Activated CD4-positive, alpha-beta T cell treated with anti-CD3 and anti-CD28 coated beads for 4 hours (primary cell): ENCODE data around the gene MRPS5.

Source experiments
- DNase-seq, 2 donors: peaks; one replicate each; pipeline ENCODE4 v3.0.0-alpha.2; 2020

Gene MRPS5

GRCh38 chr2:95087379-95087778, 34.2 kb downstream of the MRPS5 start:
- DNase-seq: no peak

DNA sequence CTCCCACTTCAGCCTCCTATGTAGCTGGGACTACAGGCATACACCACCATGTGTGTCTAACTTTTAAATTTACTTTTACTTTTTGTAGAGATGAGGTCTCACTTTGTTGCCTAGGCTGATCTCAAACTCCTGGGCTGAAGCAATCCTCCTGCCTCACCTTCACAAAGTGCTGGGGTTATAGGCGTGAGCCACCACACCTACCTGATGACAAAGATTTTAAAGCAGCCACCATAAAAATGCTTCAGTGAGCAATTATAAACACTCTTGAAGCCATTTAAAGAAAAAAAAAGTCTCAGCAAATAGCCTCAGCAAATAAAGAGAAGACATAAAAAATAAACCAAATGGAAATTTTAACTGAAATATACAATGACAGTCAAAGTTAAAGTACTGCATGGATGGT, 35.6 kb downstream of the MRPS5 start:
- no peak for DNase-seq

GRCh38 chr2:95082477-95082876, 39.1 kb downstream of the MRPS5 start:
- no peak for DNase-seq

DNA sequence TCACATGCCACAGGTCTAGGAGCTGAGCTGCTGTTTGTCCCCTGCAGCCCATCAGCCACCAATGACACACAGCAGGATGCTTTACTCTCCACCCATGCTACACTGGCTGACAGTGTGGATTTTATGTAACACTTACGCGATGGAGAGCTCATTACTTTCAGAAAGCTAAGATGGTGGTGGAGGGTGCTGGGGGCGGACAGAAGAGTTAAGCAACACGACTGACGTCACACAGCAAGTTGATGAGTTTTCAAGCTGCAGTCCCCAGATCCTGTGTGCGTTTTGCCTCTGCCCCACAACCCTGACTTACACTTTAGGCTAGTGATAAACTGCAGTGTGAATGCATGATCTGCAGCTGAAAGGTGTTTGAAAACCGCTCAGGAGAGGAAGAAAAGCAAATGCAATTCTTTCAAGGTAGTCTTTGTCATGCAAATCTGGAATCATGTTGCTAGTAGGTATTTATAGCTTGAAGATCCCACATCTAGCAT, 42.4 kb downstream of the MRPS5 start:
- DNase-seq: no peak

DNA sequence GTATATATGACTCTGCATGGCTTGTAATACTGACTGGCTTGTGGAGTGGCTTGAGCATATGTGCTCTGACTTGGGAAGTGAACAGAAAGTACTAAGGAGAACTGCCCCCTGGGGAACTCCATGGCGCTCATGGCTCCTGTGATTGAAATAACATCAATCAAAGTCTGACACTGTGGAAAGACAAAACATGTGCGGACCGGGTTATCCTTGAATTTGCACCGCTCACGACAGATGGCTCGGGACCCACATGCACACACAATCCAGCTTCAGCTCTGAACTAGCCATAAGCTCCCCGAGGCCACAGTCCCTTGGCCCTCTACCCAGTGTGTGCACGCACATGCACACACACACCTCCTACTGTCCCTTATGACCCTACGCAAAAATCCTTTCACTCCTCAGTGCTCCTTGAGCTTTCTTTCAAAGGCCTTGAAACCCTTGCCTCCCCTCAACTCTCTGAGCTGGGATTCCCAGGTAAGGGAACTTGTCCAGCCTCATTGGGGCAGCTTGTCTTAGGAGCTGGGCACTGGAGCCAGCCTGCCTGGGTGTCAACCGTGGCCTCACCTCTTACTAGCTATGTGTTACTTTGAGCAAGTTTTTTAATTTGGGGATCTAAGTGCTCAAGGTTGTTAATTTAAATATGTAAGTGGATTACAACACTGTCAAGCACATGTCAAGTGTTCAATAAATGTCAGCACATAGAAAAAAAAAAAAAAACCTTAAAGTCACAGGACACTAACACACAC, 43.6 kb downstream of the MRPS5 start:
- DNase-seq: no peak

- no peak for DNase-seq
These were observed 44.1 kb downstream of the MRPS5 start for GRCh38 chr2:95077530-95077825.

DNA sequence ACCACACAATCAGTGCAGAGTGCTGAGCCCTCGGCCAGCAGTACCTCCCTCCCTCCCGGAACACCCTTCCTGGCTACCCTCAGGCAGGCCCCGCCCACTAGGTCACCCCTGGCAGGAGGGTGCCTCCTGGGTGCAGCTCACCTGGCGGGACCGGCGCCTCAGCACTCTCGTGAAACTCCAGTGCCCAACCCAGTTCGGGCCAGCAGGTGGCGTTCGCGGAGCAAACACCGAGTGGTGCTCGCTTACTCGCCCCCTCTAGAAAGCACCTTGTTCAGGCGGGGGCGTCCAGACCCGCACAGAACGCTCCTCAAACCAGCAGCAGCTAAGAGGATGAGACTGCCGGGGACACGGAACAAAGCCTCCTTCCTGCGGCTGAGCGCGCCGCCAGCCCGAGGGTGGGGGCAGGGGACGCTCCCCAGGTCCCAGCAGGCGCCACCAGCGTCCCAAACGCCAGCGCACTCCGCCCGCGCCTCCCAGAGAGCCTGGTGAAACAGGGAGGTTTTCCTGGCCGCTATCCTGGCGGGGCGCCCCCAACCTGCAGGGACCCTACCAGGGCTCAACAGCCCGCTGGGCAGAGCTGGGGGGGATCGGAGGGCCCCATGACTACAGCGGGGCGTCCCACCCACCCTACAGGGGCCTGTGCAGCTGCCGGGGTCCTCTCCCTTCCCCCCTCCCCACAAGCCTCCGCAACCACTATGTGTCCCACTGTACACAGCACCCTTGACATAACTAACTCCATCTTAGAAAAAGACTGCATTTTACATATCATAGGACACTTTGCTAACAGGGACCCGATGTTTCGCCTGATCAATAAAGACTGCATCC, 44.7 kb downstream of the MRPS5 start:
- DNase-seq: peak; percentile 88 to 93

- DNase-seq: no peak
These were observed 46.0 kb downstream of the MRPS5 start for GRCh38 chr2:95075440-95076132.

DNA sequence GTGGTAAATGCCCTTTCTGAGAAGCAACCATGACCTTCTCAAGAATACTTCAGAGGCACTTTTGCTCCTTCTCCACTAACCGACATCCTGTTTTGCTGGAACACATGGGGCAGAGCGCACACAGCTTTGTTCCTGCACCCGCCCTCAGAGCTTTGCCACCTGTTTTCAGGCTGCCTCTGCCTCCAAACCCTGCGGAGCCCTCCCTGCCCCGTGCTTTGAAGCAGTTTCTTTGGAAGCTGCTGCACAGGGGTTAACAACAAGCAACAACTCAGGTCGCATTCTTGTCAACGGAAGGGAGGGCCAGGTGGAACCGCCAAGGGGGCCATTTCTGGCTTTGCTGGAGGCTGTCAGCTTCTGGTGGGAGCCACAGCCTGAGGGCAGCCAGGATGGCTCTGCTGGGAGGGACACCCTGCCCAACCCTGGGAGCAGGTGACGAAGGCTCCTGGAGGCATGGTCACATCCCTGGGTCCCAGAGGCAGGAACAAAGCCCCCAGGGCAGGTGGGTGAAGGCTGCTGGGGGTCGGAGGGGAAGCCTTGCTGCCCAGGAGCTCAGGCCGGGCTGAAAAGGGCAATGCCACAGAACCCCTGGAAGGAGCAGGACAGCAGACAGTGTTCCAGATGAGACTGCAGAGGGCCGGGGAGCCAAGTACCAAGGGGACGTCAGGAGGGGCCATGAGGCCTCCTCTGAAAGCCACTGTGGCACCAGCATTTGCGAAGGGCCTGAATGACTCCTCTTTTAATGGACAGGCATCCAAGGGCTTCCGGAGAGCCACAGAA, 46.8 kb downstream of the MRPS5 start:
- peak; percentile 67 for DNase-seq

GRCh38 chr2:95073856-95074662, 47.5 kb downstream of the MRPS5 start:
- no peak for DNase-seq

DNA sequence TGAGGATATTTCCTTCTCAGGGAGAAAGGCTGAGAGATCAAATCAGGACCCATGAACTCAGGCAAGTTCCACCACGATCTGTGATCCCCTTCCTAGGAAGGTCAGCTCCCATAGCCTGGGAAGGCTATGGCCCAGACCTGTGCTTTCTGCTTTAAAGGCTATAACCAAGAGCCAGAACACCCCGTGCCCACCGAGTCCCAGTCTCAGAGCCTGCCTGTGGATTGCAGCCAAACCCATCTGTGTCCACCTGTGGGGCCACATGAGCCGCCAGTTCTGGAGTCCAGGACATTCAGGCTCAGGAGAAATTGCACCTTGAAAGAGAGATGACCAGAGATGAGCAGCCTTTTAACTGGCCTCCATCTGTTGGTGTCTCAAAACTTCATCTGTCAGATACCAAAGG, 49.2 kb downstream of the MRPS5 start:
- DNase-seq: no peak

GRCh38 chr2:95071856-95072255, 49.8 kb downstream of the MRPS5 start:
- no peak for DNase-seq

GRCh38 chr2:95069465-95069864, 52.1 kb downstream of the MRPS5 start:
- DNase-seq: no peak

- no peak for DNase-seq
These were observed 53.4 kb downstream of the MRPS5 start for GRCh38 chr2:95068256-95068655.

- no peak for DNase-seq
These were observed 58.3 kb downstream of the MRPS5 start for GRCh38 chr2:95063086-95063958.

DNA sequence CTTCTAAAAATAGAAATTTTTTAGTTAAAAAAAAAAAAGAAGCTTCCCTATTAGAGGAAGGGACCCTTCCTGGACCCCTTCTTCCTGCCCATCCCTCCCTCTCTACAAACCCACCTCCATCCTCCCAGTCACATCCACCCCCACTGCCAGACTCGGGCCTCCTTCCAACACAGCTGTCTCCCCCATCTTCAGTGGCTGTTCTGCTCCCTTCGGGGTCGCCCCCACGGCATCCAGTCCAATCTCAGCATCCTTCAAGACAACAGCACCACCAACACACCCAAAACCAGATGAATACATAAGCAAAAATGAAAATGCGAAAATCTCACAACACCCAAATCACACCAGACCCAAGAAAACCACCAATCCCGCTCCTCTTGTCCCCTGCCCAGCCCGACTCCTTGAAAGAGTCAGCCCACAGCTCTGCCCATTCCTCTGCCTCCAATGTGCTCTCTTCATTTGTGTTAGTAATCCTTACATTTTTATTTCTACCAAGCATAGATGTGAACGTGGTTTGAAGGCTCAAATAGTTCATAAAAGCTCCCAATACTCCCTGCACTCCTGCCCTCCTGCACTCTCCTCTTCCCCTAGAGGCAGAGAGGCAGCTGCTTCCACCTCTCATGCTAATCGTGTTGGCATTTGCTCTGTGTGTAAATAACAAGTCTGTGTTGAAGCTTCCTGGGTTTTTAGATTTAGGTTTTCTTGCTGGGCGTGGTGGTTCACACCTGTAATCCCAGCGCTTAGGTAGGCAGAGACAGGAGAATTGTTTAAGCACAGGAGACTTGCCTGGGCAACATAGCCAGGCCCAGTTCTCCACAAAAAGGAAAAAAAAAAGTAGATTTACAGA, 59.1 kb downstream of the MRPS5 start:
- no peak for DNase-seq

DNA sequence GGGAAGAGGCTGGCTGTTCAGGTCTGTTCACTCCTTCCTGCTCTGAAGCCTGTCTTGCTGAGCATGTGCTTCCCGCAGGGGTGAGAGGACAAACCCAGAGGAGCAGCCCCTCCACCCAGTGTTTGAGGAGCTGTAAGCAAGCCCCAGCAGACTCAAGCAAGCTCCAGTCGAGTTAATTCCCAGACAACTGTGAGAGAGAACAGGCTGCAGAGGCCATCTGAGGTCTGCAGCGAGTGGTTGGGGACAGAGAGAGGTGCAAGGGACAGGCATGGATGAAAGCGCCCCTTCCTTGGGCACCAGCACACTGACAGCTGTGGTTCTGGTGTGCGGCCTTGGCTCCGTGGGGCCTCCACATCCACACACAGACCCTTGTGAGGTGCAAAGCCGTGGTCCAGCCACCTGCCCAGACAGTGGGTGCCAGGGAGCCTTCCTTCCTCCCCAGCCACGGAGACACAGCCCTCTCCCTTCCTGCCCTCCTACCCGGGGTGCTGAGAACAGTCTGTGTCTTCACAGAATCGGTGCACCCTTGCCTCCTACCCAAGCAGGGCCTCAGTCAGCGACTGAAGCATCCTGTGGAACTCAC, 59.9 kb downstream of the MRPS5 start:
- no peak for DNase-seq

DNA sequence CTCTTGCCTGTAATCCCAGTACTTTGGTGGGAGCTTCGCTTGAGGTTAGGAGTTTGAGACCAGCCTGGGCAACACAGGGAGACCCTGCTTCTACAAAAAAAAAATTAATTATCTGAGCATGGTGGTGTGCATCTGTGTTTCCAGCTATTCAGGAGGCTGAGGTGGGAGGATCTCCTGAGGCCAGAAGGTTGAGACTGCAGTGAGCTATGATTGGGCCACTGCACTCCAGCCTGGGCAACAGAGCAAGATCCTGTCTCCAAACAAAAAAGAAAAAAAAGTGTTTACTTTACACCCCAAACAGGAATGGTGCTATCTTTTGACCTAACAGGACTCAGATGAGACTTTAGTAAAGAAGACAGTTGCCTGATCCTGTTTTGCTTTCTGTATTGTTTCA, 60.5 kb downstream of the MRPS5 start:
- DNase-seq: no peak

GRCh38 chr2:95060446-95061118, 61.0 kb downstream of the MRPS5 start:
- no peak for DNase-seq
